ENCODE measurements around the gene NDUFB2.
A peak's percentile ranks its signal among the peaks of the same experiment; 100 is the strongest.

NDUFB2 gene

GRCh38 chr7:140745266-140746058, 49.0 kb downstream of the NDUFB2 start:
- peak; percentile 13 for DNase-seq

GRCh38 chr7:140746751-140747150, 50.2 kb downstream of the NDUFB2 start:
- no peak for DNase-seq

- DNase-seq, result peak; percentile 2
Observed at GRCh38 chr7:140752533-140752932, 56.0 kb downstream of the NDUFB2 start.

GRCh38 chr7:140754506-140754905, 58.0 kb downstream of the NDUFB2 start:
- no peak for DNase-seq
